SK-N-SH (cell line): ENCODE results near the gene PDE4D. TPM values are rescaled to one million over a fixed set of nuclear protein-coding genes. Genes with fewer than 3 reads are reported as not detected.

Experiments
- CTCF ChIA-PET: fragments of 300-600, 350-600 bp; formaldehyde crosslinking; extraction: SDS; loops from one replicate; lab custom pipeline; 2021; lab: Yijun Ruan, JAX
- POLR2A ChIA-PET: fragments of 350-600 bp; sonication (Branson Sonifier 250); formaldehyde crosslinking; extraction: SDS; loops from one replicate; lab custom pipeline; 2020; ENCODE audit warnings: antibody characterized with exemption, inconsistent platforms; lab: Yijun Ruan, JAX
- DNase-seq: peaks from one replicate; pipeline ENCODE4 v3.0.0; 2012
- H2AFZ ChIP-seq: fragments of 200-600 bp; sonication (generic); 2 replicates; pipeline ENCODE4 v1.8.1; 2016; ENCODE audit warnings: antibody characterized with exemption, mild to moderate bottlenecking, low read depth
- H3F3A ChIP-seq: fragments of 200-600 bp; sonication (generic); replicated peaks from 2 replicates; pipeline ENCODE3; 2016; ENCODE audit warnings: antibody characterized with exemption, mild to moderate bottlenecking; ENCODE audit not compliant: insufficient read depth
- H3K27ac ChIP-seq, 2 experiments: fragments of 200-500 bp in 1 of 2; fragments of 200-600 bp in 1 of 2; sonication (Bioruptor generic) in 1 of 2; sonication (generic), shearing (Covaris generic) in 1 of 2; 2 replicates each; pipeline versions ENCODE4 v1.5.1 to v1.6.1; 2014 to 2016; ENCODE audit warnings: low read depth in 2 of 2, inconsistent platforms in 1 of 2, low read length in 1 of 2, mild to moderate bottlenecking in 1 of 2, mixed read lengths in 1 of 2
- H3K27me3 ChIP-seq: fragments of 200-600 bp; sonication (generic), shearing (Covaris generic); 2 replicates; pipeline ENCODE4 v1.6.1; 2016; ENCODE audit warnings: mixed run types; ENCODE audit not compliant: insufficient read depth
- H3K36me3 ChIP-seq, 2 experiments: fragments of 200-500 bp in 1 of 2; fragments of 200-600 bp in 1 of 2; sonication (Bioruptor generic) in 1 of 2; sonication (generic) in 1 of 2; replicated peaks in 1 of 2; 2 replicates each; pipeline versions ENCODE3 to v1.5.1; 2014 to 2016; ENCODE audit warnings: low read length in 1 of 2, mild to moderate bottlenecking in 1 of 2; ENCODE audit not compliant: insufficient read depth in 2 of 2, control insufficient read depth in 1 of 2
- H3K4me1 ChIP-seq, 2 experiments: fragments of 200-500 bp in 1 of 2; fragments of 200-600 bp in 1 of 2; sonication (Bioruptor generic) in 1 of 2; sonication (generic), shearing (Covaris generic) in 1 of 2; 2 replicates each; pipeline versions ENCODE4 v1.5.1 to v1.6.1; 2014 to 2016; ENCODE audit warnings: low read depth in 1 of 2, low read length in 1 of 2, mixed run types in 1 of 2; ENCODE audit not compliant: insufficient read depth in 2 of 2, control insufficient read depth in 1 of 2
- H3K4me2 ChIP-seq: fragments of 200-600 bp; sonication (generic), shearing (Covaris generic); 2 replicates; pipeline ENCODE4 v1.6.1; 2017; ENCODE audit warnings: mixed run types
- H3K4me3 ChIP-seq, 2 experiments: fragments of 200-500 bp in 1 of 2; fragments of 200-600 bp in 1 of 2; sonication (Bioruptor generic) in 1 of 2; sonication (generic), shearing (Covaris generic) in 1 of 2; 2 replicates each; pipeline versions ENCODE4 v1.5.1 to v1.8.1; 2014 to 2016; ENCODE audit warnings: low read depth in 2 of 2, inconsistent platforms in 1 of 2, low read length in 1 of 2, mild to moderate bottlenecking in 1 of 2, mixed read lengths in 1 of 2, moderate library complexity in 1 of 2
- H3K79me2 ChIP-seq: fragments of 200-600 bp; sonication (generic); 2 replicates; pipeline ENCODE4 v1.8.1; 2017; ENCODE audit warnings: mild to moderate bottlenecking; ENCODE audit not compliant: insufficient read depth
- H3K9ac ChIP-seq: fragments of 200-600 bp; sonication (generic); 2 replicates; pipeline ENCODE4 v1.6.1; 2017; ENCODE audit warnings: mixed run types
- H3K9me2 ChIP-seq: fragments of 200-600 bp; sonication (generic); 2 replicates; pipeline ENCODE4 v1.6.1; 2017; ENCODE audit warnings: mixed run types
- H3K9me3 ChIP-seq: fragments of 200-600 bp; sonication (generic); 2 replicates; pipeline ENCODE4 v1.6.1; 2017; ENCODE audit warnings: mixed run types, mild to moderate bottlenecking, moderate library complexity
- H4K20me1 ChIP-seq: fragments of 200-600 bp; sonication (generic); 2 replicates; pipeline ENCODE4 v1.6.1; 2017; ENCODE audit warnings: mild to moderate bottlenecking, mixed run types; ENCODE audit not compliant: insufficient read depth
- ELF1 ChIP-seq: IDR thresholded peaks from 2 replicates; pipeline ENCODE4 v1.4.0; 2012
- FOSL2 ChIP-seq: IDR thresholded peaks from 2 replicates; pipeline ENCODE4 v1.4.0; 2012; ENCODE audit warnings: low read depth, mild to moderate bottlenecking, moderate library complexity, borderline replicate concordance
- FOXJ3 ChIP-seq: sonication (generic); formaldehyde crosslinking; IDR thresholded peaks from 2 replicates; pipeline ENCODE4 v1.5.1; 2020; ENCODE audit warnings: mild to moderate bottlenecking, missing genetic modification reagents
- FOXM1 ChIP-seq: IDR thresholded peaks from 2 replicates; pipeline ENCODE4 v1.4.0; 2012; ENCODE audit warnings: low read depth, mild to moderate bottlenecking
- JUND ChIP-seq: IDR thresholded peaks from 2 replicates; pipeline ENCODE4 v1.4.0; 2012
- NFIC ChIP-seq: IDR thresholded peaks from 2 replicates; pipeline ENCODE4 v1.4.0; 2012; ENCODE audit warnings: borderline replicate concordance
- RCOR1 ChIP-seq: fragments of 150-350 bp; IDR thresholded peaks from 2 replicates; pipeline ENCODE4 v1.6.1; 2017; ENCODE audit warnings: antibody characterized with exemption, low read length
- SMC3 ChIP-seq: IDR thresholded peaks from 2 replicates; pipeline ENCODE4 v1.6.1; 2012; ENCODE audit warnings: low read depth, low read length, improper control_type of control experiment
- TAF1 ChIP-seq: IDR thresholded peaks from 2 replicates; pipeline ENCODE4 v1.6.1; 2012; ENCODE audit warnings: low read depth, mild to moderate bottlenecking, low read length, moderate library complexity, borderline replicate concordance
- TCF12 ChIP-seq: IDR thresholded peaks from 2 replicates; pipeline ENCODE4 v1.4.0; 2012
- WGBS: methylation state at CpG from one replicate; pipeline ENCODE4 v1.1.6; 2017; ENCODE audit warnings: low lambda C conversion rate; 5-methylcytosine and 5-hydroxymethylcytosine counted together
- polyA plus RNA-seq, 3 experiments: library from polyadenylated mRNA; depleted of rRNA; stranded (reverse); fragments of >200 nt; gene quantifications; 2 replicates each; pipeline ENCODE4 v1.2.3, GENCODE V29; 2012
- TF ChIP-seq, protein P1 (sequence below): fragments of 200-600 bp; sonication (generic); IDR thresholded peaks from 2 replicates; pipeline ENCODE4 v1.6.1; 2017; ENCODE audit warnings: antibody characterized with exemption, mild to moderate bottlenecking, moderate library complexity
- TF ChIP-seq, protein P2 (sequence below): IDR thresholded peaks from 2 replicates; pipeline ENCODE4 v1.6.1; 2012; ENCODE audit warnings: mild to moderate bottlenecking, low read depth, low read length, moderate library complexity

Gene PDE4D
- polyA plus RNA-seq, 1 of the 3 experiments (the other 2 are of a cell fraction), result 2.4 TPM

DNA sequence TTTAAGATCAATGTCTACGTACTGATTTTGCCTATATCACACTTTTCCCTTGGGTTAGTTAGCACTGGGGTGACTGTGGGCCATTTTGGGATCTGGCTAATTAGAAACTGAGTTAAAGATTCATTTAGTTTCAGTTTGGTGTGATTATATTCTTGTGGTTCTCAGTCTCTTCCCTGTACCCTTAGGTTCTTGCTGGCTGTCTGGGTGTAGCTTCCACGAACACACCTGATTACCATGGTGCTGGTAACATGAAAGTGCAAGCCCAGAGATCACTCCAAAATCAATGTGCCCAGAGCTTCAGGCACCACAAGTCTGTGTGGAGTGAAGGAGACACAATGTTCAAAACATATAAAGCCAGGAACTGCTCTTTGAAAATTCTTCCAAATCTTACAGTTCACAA lies 248.1 kb downstream of the PDE4D start:
- POLR2A ChIA-PET, result no interaction called here
- no peaks in the 10 kb centered on the region for H3K36me3 ChIP-seq
- H3K4me2 ChIP-seq, result no peak overlapping the region
- no peak overlapping the region for H3K9ac ChIP-seq
- H2AFZ ChIP-seq, result no peak overlapping the region
- no peaks in the 10 kb centered on the region for H3K27me3 ChIP-seq
- no peak for DNase-seq
- CTCF ChIA-PET, result interaction anchor here (1.2 to 1.6 kb wide), 2 partner anchors 16 to 457 kb away, joined by 3 read pairs; no protein-coding TSS in a partner anchor
- no peaks in the 10 kb centered on the region for H4K20me1 ChIP-seq
- H3K9me3 ChIP-seq, result no peaks in the 10 kb centered on the region
- 94% methylated on average over 2 of the region's 2 CpGs for WGBS
- no peaks in the 10 kb centered on the region; the same call in 1 of the 2 replicates for H3K79me2 ChIP-seq
- no peak overlapping the region for H3K27ac ChIP-seq
- no peaks in the 10 kb centered on the region for H3F3A ChIP-seq
- peaks cover 0 to 2% of the 10 kb centered on the region in 2 experiments; a peak in 1 of 4 replicates for H3K4me1 ChIP-seq
- TF ChIP-seq, protein P1, sequence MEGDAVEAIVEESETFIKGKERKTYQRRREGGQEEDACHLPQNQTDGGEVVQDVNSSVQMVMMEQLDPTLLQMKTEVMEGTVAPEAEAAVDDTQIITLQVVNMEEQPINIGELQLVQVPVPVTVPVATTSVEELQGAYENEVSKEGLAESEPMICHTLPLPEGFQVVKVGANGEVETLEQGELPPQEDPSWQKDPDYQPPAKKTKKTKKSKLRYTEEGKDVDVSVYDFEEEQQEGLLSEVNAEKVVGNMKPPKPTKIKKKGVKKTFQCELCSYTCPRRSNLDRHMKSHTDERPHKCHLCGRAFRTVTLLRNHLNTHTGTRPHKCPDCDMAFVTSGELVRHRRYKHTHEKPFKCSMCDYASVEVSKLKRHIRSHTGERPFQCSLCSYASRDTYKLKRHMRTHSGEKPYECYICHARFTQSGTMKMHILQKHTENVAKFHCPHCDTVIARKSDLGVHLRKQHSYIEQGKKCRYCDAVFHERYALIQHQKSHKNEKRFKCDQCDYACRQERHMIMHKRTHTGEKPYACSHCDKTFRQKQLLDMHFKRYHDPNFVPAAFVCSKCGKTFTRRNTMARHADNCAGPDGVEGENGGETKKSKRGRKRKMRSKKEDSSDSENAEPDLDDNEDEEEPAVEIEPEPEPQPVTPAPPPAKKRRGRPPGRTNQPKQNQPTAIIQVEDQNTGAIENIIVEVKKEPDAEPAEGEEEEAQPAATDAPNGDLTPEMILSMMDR, result no peak
- TF ChIP-seq TCF12 (no peak), TAF1 (no peak)
- H3K9me2 ChIP-seq, result no peaks in the 10 kb centered on the region
- no peak overlapping the region for H3K4me3 ChIP-seq

DNA sequence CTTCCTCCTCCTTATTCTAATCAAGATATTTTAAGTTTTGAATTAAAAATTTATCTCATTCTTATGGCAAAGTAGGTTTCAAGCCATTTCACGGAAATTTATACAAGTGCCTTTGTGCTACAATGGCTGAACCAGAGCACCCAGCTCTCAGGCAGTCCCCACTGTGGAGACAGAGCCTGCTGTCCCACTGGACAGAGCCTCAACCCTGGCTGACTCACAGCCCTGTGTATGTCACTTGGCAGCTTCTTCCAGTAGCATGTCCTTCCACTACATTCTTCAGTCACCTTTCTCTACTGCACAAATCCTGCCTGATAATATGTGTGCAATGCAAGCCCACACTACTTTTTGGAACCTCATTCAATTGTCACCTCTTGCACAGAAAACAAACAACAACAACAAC lies 253.1 kb downstream of the PDE4D start:
- no peak overlapping the region for H3K4me2 ChIP-seq
- no peak for DNase-seq

More for the DNA sequence above, 253.1 kb downstream of the PDE4D start:
- Histone ChIP-seq H3K27me3 (no peaks in the 10 kb centered on the region), H3K4me1 (peaks cover 3 to 8% of the 10 kb centered on the region in 2 experiments; a peak in 2 of 4 replicates), H3K36me3 (no peaks in the 10 kb centered on the region), H3F3A (peaks cover 17% of the 10 kb centered on the region), H3K9ac (no peak overlapping the region), H3K9me3 (no peaks in the 10 kb centered on the region), H3K79me2 (no peaks in the 10 kb centered on the region), H3K4me3 (no peak overlapping the region), H3K27ac (no peak overlapping the region), H2AFZ (no peak overlapping the region), H3K9me2 (no peaks in the 10 kb centered on the region), H4K20me1 (no peaks in the 10 kb centered on the region)
- ChIA-PET CTCF (interaction anchor here (1.2 to 1.4 kb wide), 2 partner anchors 134 to 250 kb away, joined by 3 to 4 read pairs; no protein-coding TSS in a partner anchor), POLR2A (no interaction called here)
- TF ChIP-seq SMC3 (no peak), FOXJ3 (CRISPR knock-in tag) (no peak), FOXM1 (no peak), JUND (0 out of 2 replicates have a peak, but pooled peaks have one; percentile 6), NFIC (no peak), FOSL2 (peak; percentile 33; the same call in 1 of the 2 replicates), ELF1 (no peak), TAF1 (no peak), RCOR1 (no peak)
- TF ChIP-seq, protein P2, sequence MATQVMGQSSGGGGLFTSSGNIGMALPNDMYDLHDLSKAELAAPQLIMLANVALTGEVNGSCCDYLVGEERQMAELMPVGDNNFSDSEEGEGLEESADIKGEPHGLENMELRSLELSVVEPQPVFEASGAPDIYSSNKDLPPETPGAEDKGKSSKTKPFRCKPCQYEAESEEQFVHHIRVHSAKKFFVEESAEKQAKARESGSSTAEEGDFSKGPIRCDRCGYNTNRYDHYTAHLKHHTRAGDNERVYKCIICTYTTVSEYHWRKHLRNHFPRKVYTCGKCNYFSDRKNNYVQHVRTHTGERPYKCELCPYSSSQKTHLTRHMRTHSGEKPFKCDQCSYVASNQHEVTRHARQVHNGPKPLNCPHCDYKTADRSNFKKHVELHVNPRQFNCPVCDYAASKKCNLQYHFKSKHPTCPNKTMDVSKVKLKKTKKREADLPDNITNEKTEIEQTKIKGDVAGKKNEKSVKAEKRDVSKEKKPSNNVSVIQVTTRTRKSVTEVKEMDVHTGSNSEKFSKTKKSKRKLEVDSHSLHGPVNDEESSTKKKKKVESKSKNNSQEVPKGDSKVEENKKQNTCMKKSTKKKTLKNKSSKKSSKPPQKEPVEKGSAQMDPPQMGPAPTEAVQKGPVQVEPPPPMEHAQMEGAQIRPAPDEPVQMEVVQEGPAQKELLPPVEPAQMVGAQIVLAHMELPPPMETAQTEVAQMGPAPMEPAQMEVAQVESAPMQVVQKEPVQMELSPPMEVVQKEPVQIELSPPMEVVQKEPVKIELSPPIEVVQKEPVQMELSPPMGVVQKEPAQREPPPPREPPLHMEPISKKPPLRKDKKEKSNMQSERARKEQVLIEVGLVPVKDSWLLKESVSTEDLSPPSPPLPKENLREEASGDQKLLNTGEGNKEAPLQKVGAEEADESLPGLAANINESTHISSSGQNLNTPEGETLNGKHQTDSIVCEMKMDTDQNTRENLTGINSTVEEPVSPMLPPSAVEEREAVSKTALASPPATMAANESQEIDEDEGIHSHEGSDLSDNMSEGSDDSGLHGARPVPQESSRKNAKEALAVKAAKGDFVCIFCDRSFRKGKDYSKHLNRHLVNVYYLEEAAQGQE, result peak; percentile 62; the same call in 1 of the 2 replicates
- WGBS, result 88% methylated on average over 1 of the region's 1 CpG
